NCI-H1417 (cell line): ENCODE results near the gene SERBP1.
"Not testable (repeated sequence)": the region's sequence is repeated elsewhere in the genome, so short reads cannot be mapped to it uniquely, and the experiment has no call there.

Experiments used
- DNase-seq, 3 experiments: peaks; one replicate each; lab custom pipeline; 2025; lab: John Stamatoyannopoulos, UW

Gene SERBP1

GRCh38 chr1:67407498-67407897, 22.7 kb downstream of the SERBP1 start:
- no peak for DNase-seq

GRCh38 chr1:67405473-67406245, 24.5 kb downstream of the SERBP1 start:
- DNase-seq: no peak

GRCh38 chr1:67404212-67404620, 26.0 kb downstream of the SERBP1 start:
- no peak for DNase-seq

GRCh38 chr1:67401443-67401842, 28.8 kb downstream of the SERBP1 start:
- DNase-seq: no peak

GRCh38 chr1:67400029-67400786, 30.0 kb downstream of the SERBP1 start:
- not testable (repeated sequence) for DNase-seq

GRCh38 chr1:67399199-67399993, 30.8 kb downstream of the SERBP1 start:
- no peak for DNase-seq

GRCh38 chr1:67394548-67394947, 35.7 kb downstream of the SERBP1 start:
- no peak for DNase-seq

GRCh38 chr1:67393737-67394136, 36.5 kb downstream of the SERBP1 start:
- no peak for DNase-seq

GRCh38 chr1:67393240-67393639, 37.0 kb downstream of the SERBP1 start:
- no peak for DNase-seq

- no peak for DNase-seq
Measured at GRCh38 chr1:67390041-67390887, 39.9 kb downstream of the SERBP1 start.

- DNase-seq: no peak
Measured at GRCh38 chr1:67383999-67384638, 46.1 kb downstream of the SERBP1 start.

GRCh38 chr1:67382292-67382691, 47.9 kb downstream of the SERBP1 start:
- DNase-seq: no peak

- DNase-seq: no peak
Measured at GRCh38 chr1:67381154-67381553, 49.0 kb downstream of the SERBP1 start.

- no peak for DNase-seq
Measured at GRCh38 chr1:67377253-67377652, 52.9 kb downstream of the SERBP1 start.

- DNase-seq: no peak
Measured at GRCh38 chr1:67376381-67376780, 53.8 kb downstream of the SERBP1 start.

GRCh38 chr1:67372898-67373297, 57.3 kb downstream of the SERBP1 start:
- no peak for DNase-seq

GRCh38 chr1:67372136-67372535, 58.1 kb downstream of the SERBP1 start:
- DNase-seq: no peak

- no peak for DNase-seq
Measured at GRCh38 chr1:67371681-67372080, 58.5 kb downstream of the SERBP1 start.

- no peak for DNase-seq
Measured at GRCh38 chr1:67371043-67371442, 59.2 kb downstream of the SERBP1 start.

- peak in 1 of 3 experiments; percentile 68 for DNase-seq
Measured at GRCh38 chr1:67368046-67368514, 62.1 kb downstream of the SERBP1 start.
